Esophagus mucosa (tissue), 1 donor: Measurements from ENCODE around the gene NPC2. TPM values are rescaled to one million over a fixed set of nuclear protein-coding genes. Genes with fewer than 3 reads are reported as not detected.
"Not testable (repeated sequence)": the region's sequence is repeated elsewhere in the genome, so short reads cannot be mapped to it uniquely, and the experiment has no call there.

Experiments used
- ATAC-seq: fragments of 200-7000 bp; cut with Tn5 transposase; one replicate; pipeline ENCODE4 v1.9.1; 2020
- total RNA-seq: library from RNA; stranded (reverse); gene quantifications from one replicate; pipeline ENCODE4 v1.2.4, GENCODE V29; 2023
- donor health status: DM: yes; HTN: yes; CAD: no.

NPC2 gene
- total RNA-seq, 1 donor from 2014 or later, result 100 TPM

DNA sequence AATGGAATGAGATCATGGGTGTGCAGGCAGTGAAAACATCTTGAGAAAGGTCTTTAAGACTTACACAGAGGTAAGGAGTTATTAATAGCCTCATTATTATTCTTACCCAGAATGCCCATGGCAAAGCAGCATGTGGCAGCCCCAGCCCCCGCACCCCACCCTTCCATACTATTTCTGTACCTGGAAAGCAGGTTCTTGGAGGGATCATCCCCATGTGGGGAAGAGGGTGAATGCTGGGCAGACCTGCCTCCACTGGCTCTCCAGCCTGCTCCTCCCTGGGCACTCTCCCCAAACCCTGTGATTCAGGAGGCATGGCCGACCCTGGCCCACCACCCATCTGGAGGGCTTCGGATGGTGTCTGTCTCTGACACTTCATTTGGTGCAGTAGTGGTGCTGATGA, 28.3 kb downstream of the NPC2 start:
- ATAC-seq, result no peak

DNA sequence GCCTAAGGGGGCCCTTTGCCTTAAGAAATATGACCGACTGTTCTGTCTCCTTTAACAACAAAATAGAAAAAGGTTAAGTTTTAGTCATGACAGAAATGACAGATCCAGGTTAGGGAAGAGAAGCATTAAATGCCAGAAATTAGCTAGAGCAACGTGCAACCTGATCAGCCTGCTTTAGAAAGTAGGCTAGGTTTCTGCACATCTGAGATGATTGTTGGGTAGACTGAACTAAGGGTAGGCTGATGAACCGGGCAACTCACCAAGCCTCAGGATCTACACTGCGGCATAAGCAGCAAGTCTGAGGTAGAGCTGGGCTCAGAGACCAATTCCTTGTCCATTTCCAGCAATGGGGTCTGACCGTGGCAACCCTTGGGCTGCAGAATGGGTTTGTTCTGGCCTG, 29.4 kb downstream of the NPC2 start:
- no peak for ATAC-seq

DNA sequence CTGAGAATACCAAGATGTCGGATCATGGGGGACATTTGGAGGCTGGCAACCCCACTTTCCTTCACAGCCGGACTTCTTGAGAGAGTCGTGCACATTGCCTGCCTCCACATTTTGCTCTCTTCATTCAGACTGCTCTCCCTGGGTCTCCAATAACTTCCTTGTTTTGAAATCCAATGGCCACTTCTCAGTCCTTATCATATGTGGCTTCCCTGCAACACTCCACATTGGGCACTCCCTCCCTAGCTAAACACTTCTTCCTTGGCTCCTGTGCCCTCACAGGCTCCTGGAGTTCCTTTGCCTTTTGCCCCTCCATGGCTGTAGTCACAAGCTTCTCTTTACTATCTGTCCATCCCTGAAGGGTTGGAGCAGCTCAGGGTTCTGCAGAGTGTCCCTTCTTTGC, 30.1 kb downstream of the NPC2 start:
- no peak for ATAC-seq

DNA sequence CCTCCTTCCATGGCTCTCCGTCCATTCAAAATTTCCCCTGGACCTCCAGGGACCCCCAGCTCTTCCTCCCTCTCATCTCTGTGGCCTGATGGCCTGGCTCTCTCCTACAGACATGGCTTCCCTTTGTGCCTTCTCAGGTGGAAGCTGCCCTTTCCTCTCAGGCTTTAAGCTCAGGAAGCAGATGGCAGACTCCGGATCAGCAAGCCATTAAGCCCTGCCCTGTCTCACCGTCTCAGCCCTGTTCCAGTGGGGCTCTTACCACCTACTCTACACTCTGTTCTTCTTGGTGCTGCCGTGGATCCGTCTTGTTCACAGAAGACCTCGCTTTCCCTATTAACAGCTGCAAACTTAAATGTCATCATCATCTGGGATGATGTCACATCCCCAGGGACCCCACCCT, 33.1 kb downstream of the NPC2 start:
- no peak for ATAC-seq

DNA sequence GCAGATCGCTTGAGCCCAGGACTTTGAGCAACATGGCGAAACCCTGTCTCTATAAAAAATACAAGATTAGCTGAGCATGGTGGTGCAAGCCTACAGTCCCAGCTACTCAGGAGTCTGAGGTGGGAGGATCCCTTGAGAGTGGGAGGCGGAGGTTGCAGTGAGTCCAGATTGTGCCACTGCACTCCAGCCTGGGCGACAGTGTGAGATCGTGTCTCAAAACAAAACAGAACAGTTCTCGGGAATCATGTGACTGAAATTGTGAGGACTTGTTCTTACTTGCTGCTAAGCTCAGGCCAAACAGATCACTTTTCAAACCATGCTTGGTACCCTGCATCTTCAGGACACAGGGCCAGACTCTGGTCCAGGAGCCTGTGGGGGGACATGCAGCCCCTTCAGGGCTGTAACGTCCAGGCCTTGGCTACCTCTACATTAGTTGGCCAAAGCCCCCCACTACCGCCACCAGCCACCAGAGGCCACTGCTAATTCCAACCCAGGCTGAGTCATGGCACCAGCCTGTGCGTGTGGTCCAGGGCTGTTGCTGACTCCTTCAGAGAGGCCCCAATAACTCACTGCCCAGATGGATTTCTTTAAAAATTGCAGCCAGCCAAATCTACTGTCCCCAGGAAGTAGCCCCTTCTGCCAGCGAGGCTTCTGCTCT, 33.7 kb downstream of the NPC2 start:
- peak; percentile 69 for ATAC-seq

DNA sequence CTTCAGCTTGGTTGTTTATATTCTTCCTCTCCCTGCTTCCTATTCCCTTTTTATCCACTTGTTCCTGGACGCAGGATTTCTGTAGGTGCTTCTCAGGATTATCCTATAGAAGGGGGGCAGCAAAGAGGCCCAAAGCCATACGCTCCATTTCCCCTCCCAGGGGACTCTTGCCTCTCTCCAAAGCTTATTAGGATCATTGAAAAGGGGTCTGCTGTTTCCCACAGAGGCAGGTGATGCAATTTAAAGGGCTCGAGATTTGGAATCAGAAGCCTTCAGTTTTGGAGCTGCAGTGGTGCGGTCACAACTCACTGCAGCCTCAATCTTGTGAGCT, 35.6 kb downstream of the NPC2 start:
- ATAC-seq, result no peak

DNA sequence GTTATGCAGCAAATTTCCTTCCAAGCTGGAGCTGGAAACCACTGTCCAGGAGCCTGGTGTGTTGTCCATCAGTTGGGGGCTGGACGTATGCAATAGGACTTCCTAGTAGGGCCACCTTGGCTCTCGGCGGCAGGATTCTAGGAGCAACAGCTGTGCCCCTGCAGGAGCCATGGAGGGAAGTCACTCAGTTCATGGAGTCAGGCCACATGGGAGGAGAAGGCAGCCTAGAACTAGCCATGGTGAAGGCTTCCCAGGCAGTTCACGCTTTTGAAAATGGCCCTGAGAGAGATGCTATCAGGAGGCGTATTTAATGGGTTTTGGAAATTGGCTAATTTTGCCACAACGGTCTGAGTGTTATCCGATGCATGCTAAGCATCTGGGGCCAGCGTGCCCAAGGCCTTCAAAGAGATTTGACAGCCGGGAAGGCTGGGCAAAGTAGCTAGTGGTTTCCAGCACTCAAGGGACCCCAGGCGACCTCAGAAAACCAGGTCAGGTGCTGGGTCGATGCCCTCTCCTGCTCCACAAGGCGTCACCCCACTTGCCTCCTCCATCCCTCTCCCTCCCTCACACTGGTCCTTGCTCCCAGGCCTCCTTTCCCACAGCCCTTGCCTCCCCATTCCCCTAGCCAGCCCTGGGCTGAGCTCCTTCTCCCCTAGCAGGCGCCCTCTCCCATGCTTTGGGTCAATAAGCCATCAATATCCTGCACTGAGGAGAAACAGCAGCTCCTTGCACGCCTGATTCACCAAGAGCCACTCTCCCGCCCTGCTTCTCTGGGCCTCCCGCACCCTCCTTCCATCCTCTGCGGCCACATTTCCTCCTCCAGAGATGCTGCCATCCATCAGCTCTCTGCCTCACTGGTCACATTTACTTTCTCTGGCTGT, 36.2 kb downstream of the NPC2 start:
- no peak for ATAC-seq

DNA sequence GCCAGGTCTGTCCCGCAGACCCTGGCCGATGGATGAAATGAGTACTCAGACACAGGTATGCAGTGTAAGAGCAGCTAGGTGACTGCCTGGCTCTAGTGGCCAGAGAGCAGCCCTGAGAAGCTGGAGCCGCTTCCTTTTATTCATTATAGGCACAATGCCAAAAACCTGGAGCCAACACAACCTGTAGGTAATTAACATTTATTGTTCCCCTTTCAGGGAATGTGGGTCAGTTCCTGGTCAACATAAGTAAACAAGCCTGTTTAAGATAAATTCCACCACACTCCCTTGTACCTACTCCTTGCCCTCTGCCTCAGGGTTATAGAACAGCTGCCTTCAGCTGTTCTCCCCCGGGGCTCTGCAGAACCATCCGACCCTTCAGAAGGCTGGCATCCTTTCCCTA, 38.7 kb downstream of the NPC2 start:
- not testable (repeated sequence) for ATAC-seq

DNA sequence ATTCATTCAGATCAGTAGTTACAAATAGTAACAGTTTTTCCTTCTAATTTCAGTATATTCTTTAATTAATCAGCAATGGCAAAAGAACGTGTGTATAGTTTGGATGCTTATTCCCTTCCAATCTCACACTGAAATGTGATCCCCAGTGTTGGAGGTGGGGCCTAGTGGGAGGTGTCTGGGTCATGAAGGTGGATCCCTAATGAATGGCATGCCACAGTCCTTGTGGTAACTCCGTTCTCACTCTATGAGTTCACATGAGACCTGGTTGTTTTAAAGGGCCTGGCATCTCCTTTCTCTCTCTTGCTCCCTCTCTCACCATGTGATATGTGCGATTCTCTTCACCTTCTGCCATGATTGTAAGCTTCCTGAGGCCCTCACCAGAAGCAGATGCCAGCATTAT, 48.2 kb downstream of the NPC2 start:
- no peak for ATAC-seq

DNA sequence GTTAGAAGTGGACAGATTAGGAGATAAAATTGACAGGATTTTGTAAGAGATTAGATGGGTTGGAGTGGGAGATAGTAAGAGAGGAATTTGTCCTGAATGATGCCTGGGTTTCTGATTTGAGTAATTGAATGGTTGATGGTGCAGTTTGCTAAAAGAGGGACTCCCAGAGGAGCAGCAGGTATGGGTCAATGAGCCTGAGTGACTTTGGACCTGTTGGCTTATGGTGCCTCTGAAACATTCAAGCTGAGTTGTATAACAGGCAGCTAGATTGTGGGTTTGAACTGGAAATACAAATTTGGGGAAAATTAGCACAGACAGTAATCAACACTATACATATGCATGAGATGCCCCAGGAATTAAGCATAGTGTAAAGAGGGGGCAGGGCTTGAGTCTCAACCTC, 50.3 kb downstream of the NPC2 start:
- ATAC-seq, result no peak

DNA sequence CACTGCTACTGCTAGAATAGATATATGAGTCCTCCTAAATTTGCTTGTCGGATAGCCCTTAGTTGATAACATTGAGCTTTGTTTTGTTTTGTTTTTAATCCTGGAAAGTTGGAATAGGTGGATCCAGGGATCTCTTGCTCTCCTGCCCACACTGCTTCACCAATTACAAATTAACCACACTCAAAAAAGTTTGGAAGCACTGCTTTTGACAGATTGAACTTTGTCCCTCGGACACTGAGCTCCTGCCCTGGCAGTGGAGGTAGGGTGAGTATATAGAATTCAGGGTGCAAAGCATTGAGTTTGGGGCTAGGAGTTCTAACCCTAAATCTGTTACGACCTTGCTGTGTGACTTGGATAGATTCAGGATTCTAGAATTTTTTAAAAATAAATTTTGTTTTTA, 52.0 kb downstream of the NPC2 start:
- ATAC-seq, result no peak

DNA sequence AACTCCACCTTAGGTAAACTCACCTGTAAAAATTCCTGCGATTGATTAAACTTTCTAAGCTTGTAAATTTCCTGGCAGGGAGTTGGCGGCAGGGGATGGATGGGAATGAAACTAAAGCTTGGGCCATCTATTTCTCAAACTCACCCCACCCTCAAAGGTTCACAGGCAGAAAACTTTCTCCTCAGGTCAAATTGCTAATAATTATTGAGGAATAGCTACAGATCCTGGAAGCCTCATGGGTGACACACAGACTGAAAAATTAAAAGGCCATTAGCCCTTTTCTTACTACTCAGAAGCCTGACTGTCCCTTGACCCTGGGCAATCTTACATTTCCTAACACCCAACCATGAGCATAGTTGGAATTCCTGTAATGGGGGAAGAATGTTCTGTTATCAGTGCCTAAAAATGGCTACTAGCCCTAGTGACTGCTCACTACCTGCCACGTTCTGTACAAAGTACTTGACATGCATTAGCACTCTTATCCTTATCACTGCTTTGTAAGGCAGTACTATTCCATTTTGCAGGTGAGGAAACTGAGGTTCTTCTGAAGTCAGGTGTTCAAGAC, 54.7 kb downstream of the NPC2 start:
- no peak for ATAC-seq

DNA sequence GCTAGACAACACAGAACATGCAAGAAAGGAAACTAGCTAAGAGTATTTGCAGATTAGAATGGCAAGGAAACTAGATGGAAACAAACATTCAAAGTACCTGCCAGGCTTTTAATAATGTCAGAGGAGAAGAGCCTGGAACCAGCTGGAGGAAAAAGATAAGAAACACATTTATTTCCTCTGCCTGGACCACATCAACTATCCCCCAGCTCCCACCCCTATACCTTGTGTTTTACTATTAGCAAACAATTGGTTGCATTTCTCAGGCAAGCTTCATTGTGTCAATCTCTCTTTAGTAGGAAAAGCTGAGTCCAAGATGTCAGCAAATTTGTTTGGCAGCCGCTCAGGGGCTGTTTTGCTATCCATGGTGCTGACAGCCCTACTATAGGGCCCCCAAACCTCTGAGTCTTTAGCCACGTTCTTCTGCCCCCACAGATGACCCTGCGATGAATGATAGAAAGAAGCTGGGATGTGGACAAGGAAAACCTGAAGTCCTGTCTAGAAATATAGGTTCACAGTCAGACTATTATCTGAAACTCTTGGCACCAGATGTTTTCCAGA, 55.5 kb downstream of the NPC2 start:
- ATAC-seq, result no peak

DNA sequence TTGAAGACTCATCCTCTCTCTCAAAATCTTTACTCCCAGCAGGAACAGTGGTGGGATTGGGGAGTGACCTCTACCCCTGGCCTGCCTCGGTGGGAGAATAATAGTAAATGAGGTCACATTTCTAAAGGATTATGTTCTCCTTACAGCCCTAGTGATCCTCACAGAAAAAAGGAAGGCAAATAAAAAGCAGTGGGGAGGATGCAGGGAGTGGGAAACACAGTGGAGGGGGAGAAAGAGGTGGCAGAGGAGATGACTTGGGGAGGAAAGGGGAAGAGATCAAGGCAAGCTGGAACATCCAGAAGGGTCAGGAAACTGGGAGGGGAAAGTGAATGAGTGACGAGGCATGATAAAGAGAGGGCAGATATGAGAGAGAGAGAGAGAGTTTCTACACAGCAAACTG, 58.8 kb downstream of the NPC2 start:
- no peak for ATAC-seq

DNA sequence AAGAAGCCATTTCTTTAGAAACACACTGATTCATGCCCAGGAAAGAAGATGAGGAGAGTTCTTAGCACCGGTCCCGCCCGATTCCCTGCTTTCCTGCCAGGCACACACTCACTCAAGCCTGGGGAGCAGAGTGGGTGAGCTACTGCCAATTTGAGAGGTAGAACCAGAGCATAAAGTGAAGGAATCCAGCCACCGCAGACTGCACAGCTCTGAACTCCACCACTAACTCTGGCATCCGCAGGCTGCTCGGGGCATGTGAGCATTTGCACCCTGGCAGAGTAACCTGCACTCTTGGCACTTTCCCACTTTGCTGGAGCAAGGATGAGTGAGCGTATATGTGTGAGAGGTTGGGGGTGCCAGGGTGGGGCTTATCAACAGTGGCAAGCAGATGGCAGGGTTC, 63.1 kb downstream of the NPC2 start:
- no peak for ATAC-seq

Other genes starting within 250 kb of the NPC2 start
- 18.1 TPM for gene ABCD4, start 190.4 kb downstream of the NPC2 start, total RNA-seq
- not detected for gene VRTN, start 144.8 kb downstream of the NPC2 start, total RNA-seq
- not detected for gene SYNDIG1L, start 67.1 kb downstream of the NPC2 start, total RNA-seq
- gene ISCA2, start 460 bp upstream of the NPC2 start, total RNA-seq, result 16.4 TPM
- 14.4 TPM for gene LTBP2, start 118.9 kb upstream of the NPC2 start, total RNA-seq
- 24.1 TPM for gene AREL1, start 219.8 kb upstream of the NPC2 start, total RNA-seq
- gene FCF1, start 219.8 kb upstream of the NPC2 start, total RNA-seq, result 38.8 TPM